SK-N-SH treated with all-trans-retinoic acid at 6 μM for 48 hours (cell line): ENCODE data around the gene KIF2C.

ENCODE experiments used
- ATAC-seq: fragments of 200-7000 bp; cut with Tn5 transposase; 3 replicates; pipeline ENCODE4 v1.9.1; 2020; ENCODE audit warnings: mild to moderate bottlenecking, moderate library complexity
- ARNTL ChIP-seq: fragments of 450-650 bp; formaldehyde crosslinking; IDR thresholded peaks from 2 replicates; pipeline ENCODE4 v1.5.0; 2020; ENCODE audit warnings: low read depth, mild to moderate bottlenecking, moderate library complexity, borderline replicate concordance
- BACH2 ChIP-seq: fragments of 250-450 bp; sonication (Bioruptor Pico); IDR thresholded peaks from 2 replicates; pipeline ENCODE4 v1.9.0; 2021; ENCODE audit warnings: mild to moderate bottlenecking, borderline replicate concordance
- CREB5 ChIP-seq: fragments of 250-450 bp; sonication (Bioruptor Pico); IDR thresholded peaks from 2 replicates; pipeline ENCODE4 v1.5.1; 2020; ENCODE audit warnings: low read depth, mild to moderate bottlenecking, moderate library complexity
- CSDC2 ChIP-seq: fragments of 250-450 bp; sonication (Bioruptor Pico); IDR thresholded peaks from 2 replicates; pipeline ENCODE4 v1.5.0; 2020; ENCODE audit warnings: mild to moderate bottlenecking, moderate library complexity
- CSRNP3 ChIP-seq: fragments of 250-450 bp; sonication (Bioruptor Pico); IDR thresholded peaks from 2 replicates; pipeline ENCODE4 v1.5.1; 2021; ENCODE audit warnings: mild to moderate bottlenecking, moderate library complexity
- ESRRG ChIP-seq: fragments of 250-450 bp; sonication (Bioruptor Pico); IDR thresholded peaks from 2 replicates; pipeline ENCODE4 v1.6.1; 2021; ENCODE audit warnings: mild to moderate bottlenecking
- PATZ1 ChIP-seq: fragments of 250-450 bp; sonication (Bioruptor Pico); IDR thresholded peaks from 2 replicates; pipeline ENCODE4 v1.8.0; 2020; ENCODE audit warnings: mild to moderate bottlenecking, moderate library complexity, borderline replicate concordance
- POU6F1 ChIP-seq: fragments of 250-450 bp; sonication (Bioruptor Pico); IDR thresholded peaks from 2 replicates; pipeline ENCODE4 v1.8.0; 2021; ENCODE audit warnings: low read depth, mild to moderate bottlenecking, moderate library complexity, borderline replicate concordance
- PPARA ChIP-seq: fragments of 250-450 bp; sonication (Bioruptor Pico); IDR thresholded peaks from 2 replicates; pipeline ENCODE4 v1.5.0; 2020; ENCODE audit warnings: mild to moderate bottlenecking, borderline replicate concordance
- RARB ChIP-seq: fragments of 250-450 bp; sonication (Bioruptor Pico); IDR thresholded peaks from 2 replicates; pipeline ENCODE4 v1.8.0; 2021; ENCODE audit warnings: mild to moderate bottlenecking, moderate library complexity
- SNAI2 ChIP-seq: fragments of 250-450 bp; sonication (Bioruptor Pico); IDR thresholded peaks from 2 replicates; pipeline ENCODE4 v1.5.0; 2020; ENCODE audit warnings: mild to moderate bottlenecking, moderate library complexity
- TCF4 ChIP-seq: fragments of 250-450 bp; sonication (Bioruptor Pico); IDR thresholded peaks from 2 replicates; pipeline ENCODE4 v1.8.0; 2021; ENCODE audit warnings: mild to moderate bottlenecking, moderate library complexity, borderline replicate concordance
- TOX ChIP-seq: fragments of 250-450 bp; sonication (Bioruptor Pico); IDR thresholded peaks from 2 replicates; pipeline ENCODE4 v1.8.0; 2021; ENCODE audit warnings: mild to moderate bottlenecking, moderate library complexity, borderline replicate concordance
- TSHZ2 ChIP-seq: fragments of 250-450 bp; sonication (Bioruptor Pico); IDR thresholded peaks from 2 replicates; pipeline ENCODE4 v1.5.0; 2020; ENCODE audit warnings: mild to moderate bottlenecking, moderate library complexity
- ZC3H10 ChIP-seq: fragments of 250-450 bp; sonication (Bioruptor Pico); IDR thresholded peaks from 2 replicates; pipeline ENCODE4 v1.5.1; 2021; ENCODE audit warnings: mild to moderate bottlenecking, moderate library complexity
- ZFP3 ChIP-seq: fragments of 250-450 bp; sonication (Bioruptor Pico); IDR thresholded peaks from 2 replicates; pipeline ENCODE4 v1.5.0; 2020; ENCODE audit warnings: mild to moderate bottlenecking, moderate library complexity
- ZFP30 ChIP-seq: fragments of 450-650 bp; formaldehyde crosslinking; IDR thresholded peaks from 2 replicates; pipeline ENCODE4 v1.5.0; 2022; ENCODE audit warnings: mild to moderate bottlenecking, moderate library complexity
- ZNF565 ChIP-seq: fragments of 450-650 bp; formaldehyde crosslinking; conservative IDR thresholded peaks from 2 replicates; pipeline ENCODE4 v1.5.0; 2020; ENCODE audit warnings: low read depth, mild to moderate bottlenecking, moderate library complexity
- ZNF70 ChIP-seq: fragments of 450-650 bp; formaldehyde crosslinking; IDR thresholded peaks from 2 replicates; pipeline ENCODE4 v1.5.0; 2020; ENCODE audit warnings: mild to moderate bottlenecking, moderate library complexity
- ZNF8 ChIP-seq: fragments of 450-650 bp; formaldehyde crosslinking; IDR thresholded peaks from 2 replicates; pipeline ENCODE4 v1.5.0; 2020; ENCODE audit warnings: mild to moderate bottlenecking, moderate library complexity

KIF2C gene

GRCh38 chr1:44739307-44740178 lies at the start of gene KIF2C:
Gene KIF2C (plus strand): TSS chr1:44739837. CDS start chr1:44739933, 96 bp downstream.
- peak; percentile 99 for ATAC-seq
- TF ChIP-seq SNAI2 (CRISPR knock-in tag) (peak; percentile 41; the same call in 1 of the 2 replicates), ZNF8 (no peak)
- TF ChIP-seq, all 23 proteins: peak for 1

- ATAC-seq, result no peak
- TF ChIP-seq PPARA (no peak), ZFP3 (CRISPR knock-in tag) (no peak), TCF4 (CRISPR knock-in tag) (no peak)
These were observed 46.5 kb upstream of the KIF2C start for GRCh38 chr1:44693159-44693558.

GRCh38 chr1:44693900-44694299 lies 45.7 kb upstream of the KIF2C start:
- ATAC-seq, result no peak
- TF ChIP-seq ARNTL (CRISPR knock-in tag), result no peak
- TF ChIP-seq CSRNP3 (CRISPR knock-in tag), result no peak
- no peak for TF ChIP-seq ZNF70 (CRISPR knock-in tag)
- no peak for TF ChIP-seq TSHZ2 (CRISPR knock-in tag)
- no peak for TF ChIP-seq ESRRG (CRISPR knock-in tag)
- TF ChIP-seq ZFP30 (CRISPR knock-in tag), result no peak

- ATAC-seq, result no peak
- TF ChIP-seq CSDC2 (CRISPR knock-in tag) (no peak), RARB (CRISPR knock-in tag) (no peak), ZNF565 (CRISPR knock-in tag) (no peak), ESRRG (CRISPR knock-in tag) (no peak), PATZ1 (CRISPR knock-in tag) (no peak), TSHZ2 (CRISPR knock-in tag) (no peak), PPARA (no peak), CREB5 (CRISPR knock-in tag) (no peak), CSRNP3 (CRISPR knock-in tag) (no peak), BACH2 (CRISPR knock-in tag) (no peak), POU6F1 (CRISPR knock-in tag) (no peak), TOX (CRISPR knock-in tag) (no peak), ZC3H10 (CRISPR knock-in tag) (no peak)
These were observed 44.7 kb upstream of the KIF2C start for GRCh38 chr1:44694863-44695478.
